Sigmoid colon (tissue), 4 donors: ENCODE results near the gene TRIP13.
"Not testable (repeated sequence)": the region's sequence is repeated elsewhere in the genome, so short reads cannot be mapped to it uniquely, and the experiment has no call there.

Experiments used
- POLR2A ChIP-seq, 2 donors: fragments of 450-650 bp; IDR thresholded peaks; one replicate each; pipeline ENCODE4 v1.6.1; 2016; ENCODE audit warnings: antibody characterized with exemption in 2 of 2, mild to moderate bottlenecking in 2 of 2, moderate library complexity in 2 of 2
- POLR2AphosphoS5 ChIP-seq, 4 donors: sonication (generic); formaldehyde crosslinking; IDR thresholded peaks; one replicate each; pipeline ENCODE4 v1.6.1; 2017; ENCODE audit warnings: antibody characterized with exemption in 4 of 4
- TF ChIP-seq, protein P1 (sequence below), 4 experiments: fragments of 450-650 bp in 3 of 4; fragments of 200-600 bp in 1 of 4; IDR thresholded peaks; one replicate each; pipeline ENCODE4 v1.5.1; 2016 to 2019; ENCODE audit warnings: antibody characterized with exemption in 4 of 4, mild to moderate bottlenecking in 3 of 4, moderate library complexity in 2 of 4

GRCh38 chr5:878677-879076 is 14.0 kb upstream of the TRIP13 start:
- TF ChIP-seq, protein P1, sequence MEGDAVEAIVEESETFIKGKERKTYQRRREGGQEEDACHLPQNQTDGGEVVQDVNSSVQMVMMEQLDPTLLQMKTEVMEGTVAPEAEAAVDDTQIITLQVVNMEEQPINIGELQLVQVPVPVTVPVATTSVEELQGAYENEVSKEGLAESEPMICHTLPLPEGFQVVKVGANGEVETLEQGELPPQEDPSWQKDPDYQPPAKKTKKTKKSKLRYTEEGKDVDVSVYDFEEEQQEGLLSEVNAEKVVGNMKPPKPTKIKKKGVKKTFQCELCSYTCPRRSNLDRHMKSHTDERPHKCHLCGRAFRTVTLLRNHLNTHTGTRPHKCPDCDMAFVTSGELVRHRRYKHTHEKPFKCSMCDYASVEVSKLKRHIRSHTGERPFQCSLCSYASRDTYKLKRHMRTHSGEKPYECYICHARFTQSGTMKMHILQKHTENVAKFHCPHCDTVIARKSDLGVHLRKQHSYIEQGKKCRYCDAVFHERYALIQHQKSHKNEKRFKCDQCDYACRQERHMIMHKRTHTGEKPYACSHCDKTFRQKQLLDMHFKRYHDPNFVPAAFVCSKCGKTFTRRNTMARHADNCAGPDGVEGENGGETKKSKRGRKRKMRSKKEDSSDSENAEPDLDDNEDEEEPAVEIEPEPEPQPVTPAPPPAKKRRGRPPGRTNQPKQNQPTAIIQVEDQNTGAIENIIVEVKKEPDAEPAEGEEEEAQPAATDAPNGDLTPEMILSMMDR (IDR thresholded peaks at IDR 0.05), result not testable (repeated sequence)
- TF ChIP-seq POLR2AphosphoS5, POLR2A (IDR thresholded peaks at IDR 0.05): not testable (repeated sequence)
